GM23338 (cell line): Measurements from ENCODE around the gene AGBL5. TPM values are rescaled to one million over a fixed set of nuclear protein-coding genes. Genes with fewer than 3 reads are reported as not detected.

Experiments used
- ATAC-seq: fragments of 200-7000 bp; cut with Tn5 transposase; 3 replicates; pipeline ENCODE4 v1.9.1; 2020
- DNase-seq: peaks from one replicate; pipeline ENCODE4 v3.0.0-alpha.2; 2015; ENCODE audit warnings: low spot score
- H2AFZ ChIP-seq: fragments of 200-600 bp; sonication (generic); 2 replicates; pipeline ENCODE4 v1.8.0; 2016; ENCODE audit warnings: antibody characterized with exemption, mild to moderate bottlenecking, moderate library complexity
- H3F3A ChIP-seq: fragments of 200-600 bp; sonication (generic); replicated peaks from 2 replicates; pipeline ENCODE4 v1.8.0; 2017; ENCODE audit warnings: antibody characterized with exemption, mixed run types, low read depth
- H3K27ac ChIP-seq: fragments of 200-600 bp; sonication (generic); 2 replicates; pipeline ENCODE4 v1.6.1; 2016; ENCODE audit warnings: low read depth
- H3K27me3 ChIP-seq: fragments of 200-600 bp; sonication (generic); 2 replicates; pipeline ENCODE4 v1.8.0; 2016; ENCODE audit warnings: mild to moderate bottlenecking, mixed run types, moderate library complexity; ENCODE audit not compliant: insufficient read depth
- H3K36me3 ChIP-seq: fragments of 200-600 bp; sonication (generic); 2 replicates; pipeline ENCODE4 v1.8.0; 2016; ENCODE audit warnings: mild to moderate bottlenecking; ENCODE audit not compliant: insufficient read depth
- H3K4me1 ChIP-seq: fragments of 200-600 bp; sonication (generic); 2 replicates; pipeline ENCODE4 v1.8.0; 2016; ENCODE audit warnings: mild to moderate bottlenecking, moderate library complexity; ENCODE audit not compliant: insufficient read depth
- H3K4me2 ChIP-seq: fragments of 200-600 bp; sonication (generic); 2 replicates; pipeline ENCODE4 v1.7.1; 2017; ENCODE audit warnings: mixed run types
- H3K4me3 ChIP-seq: fragments of 200-600 bp; sonication (generic); 2 replicates; pipeline ENCODE4 v1.6.1; 2016; ENCODE audit warnings: mixed run types
- H3K79me2 ChIP-seq: fragments of 200-600 bp; sonication (generic); replicated peaks from 2 replicates; pipeline ENCODE4 v1.8.0; 2017; ENCODE audit warnings: mild to moderate bottlenecking; ENCODE audit not compliant: insufficient read depth
- H3K9me2 ChIP-seq: fragments of 200-600 bp; sonication (generic); 2 replicates; pipeline ENCODE4 v1.8.0; 2017; ENCODE audit not compliant: insufficient read depth
- H4K20me1 ChIP-seq: fragments of 200-600 bp; sonication (generic); replicated peaks from 2 replicates; pipeline ENCODE4 v1.8.0; 2017; ENCODE audit warnings: mild to moderate bottlenecking; ENCODE audit not compliant: insufficient read depth
- H3K27ac Mint-ChIP-seq: 2 replicates; pipeline ENCODE4 v1.8.0; 2020; ENCODE audit warnings: inconsistent platforms, mild to moderate bottlenecking, moderate library complexity, mixed read lengths
- H3K27me3 Mint-ChIP-seq: 3 replicates; pipeline ENCODE4 v1.8.0; 2022; ENCODE audit warnings: low read depth, mild to moderate bottlenecking, moderate library complexity, mixed read lengths, inconsistent platforms; ENCODE audit not compliant: insufficient read depth, poor library complexity
- H3K36me3 Mint-ChIP-seq: 3 replicates; pipeline ENCODE4 v1.8.0; 2021; ENCODE audit warnings: low read depth, mild to moderate bottlenecking, inconsistent platforms, moderate library complexity, mixed read lengths
- H3K4me1 Mint-ChIP-seq: 3 replicates; pipeline ENCODE4 v1.8.0; 2020; ENCODE audit warnings: mild to moderate bottlenecking, inconsistent platforms, mixed read lengths
- H3K4me3 Mint-ChIP-seq: 3 replicates; pipeline ENCODE4 v1.8.0; 2021; ENCODE audit warnings: moderate library complexity, mild to moderate bottlenecking, inconsistent platforms, mixed read lengths
- H3K9me3 Mint-ChIP-seq: 3 replicates; pipeline ENCODE4 v1.8.0; 2020; ENCODE audit warnings: moderate library complexity, mild to moderate bottlenecking, inconsistent platforms, mixed read lengths
- CREB1 ChIP-seq: fragments of 250-450 bp; sonication (Bioruptor Pico); IDR thresholded peaks from 2 replicates; pipeline ENCODE4 v1.5.0; 2020; ENCODE audit warnings: low read depth, mild to moderate bottlenecking, moderate library complexity
- CTCF ChIP-seq, 2 experiments: fragments of 200-600 bp in 1 of 2; sonication (generic) in 1 of 2; conservative IDR thresholded peaks; 2 replicates each; pipeline versions ENCODE4 v1.5.1 to v1.6.1; 2016 to 2017; ENCODE audit warnings: antibody characterized with exemption in 2 of 2, low read depth in 2 of 2, mild to moderate bottlenecking in 2 of 2, moderate library complexity in 1 of 2
- JUNB ChIP-seq: IDR thresholded peaks from one replicate; pipeline ENCODE4 v1.6.1; 2016; ENCODE audit warnings: antibody characterized with exemption; ENCODE audit not compliant: unreplicated experiment
- NANOG ChIP-seq: IDR thresholded peaks from 2 replicates; pipeline ENCODE4 v1.6.1; 2016; ENCODE audit warnings: antibody characterized with exemption, borderline replicate concordance
- POLR2AphosphoS5 ChIP-seq: IDR thresholded peaks from 2 replicates; pipeline ENCODE4 v1.6.1; 2016; ENCODE audit warnings: antibody characterized with exemption, low read depth
- REST ChIP-seq: IDR thresholded peaks from one replicate; pipeline ENCODE4 v1.6.1; 2018; ENCODE audit warnings: antibody characterized with exemption; ENCODE audit not compliant: unreplicated experiment
- ZNF114 ChIP-seq: fragments of 250-450 bp; sonication (Bioruptor Pico); IDR thresholded peaks from 2 replicates; pipeline ENCODE4 v1.5.0; 2020; ENCODE audit warnings: mild to moderate bottlenecking, moderate library complexity
- ZNF331 ChIP-seq: fragments of 250-450 bp; sonication (Bioruptor Pico); IDR thresholded peaks from 2 replicates; pipeline ENCODE4 v1.5.0; 2020; ENCODE audit warnings: low read depth, mild to moderate bottlenecking, moderate library complexity
- polyA plus RNA-seq: library from polyadenylated mRNA; unstranded; fragments of >200 nt; fragmentation: Nextera tagmentation; extraction: Ambion mirVana; gene quantifications from 2 replicates; pipeline ENCODE4 v1.2.1, GENCODE V29; 2016
- total RNA-seq: library from RNA; depleted of rRNA; stranded (reverse); fragments of >200 nt; shearing (Covaris generic); gene quantifications from 2 replicates; pipeline ENCODE4 v1.2.3, GENCODE V29; 2014
- TF ChIP-seq, protein P1 (sequence below): IDR thresholded peaks from 2 replicates; pipeline ENCODE4 v1.6.1; 2016; ENCODE audit warnings: antibody characterized with exemption

The AGBL5 gene
- total and polyA plus RNA-seq, 2 experiments from 2014 or later: 17.9 to 31.3 TPM

DNA sequence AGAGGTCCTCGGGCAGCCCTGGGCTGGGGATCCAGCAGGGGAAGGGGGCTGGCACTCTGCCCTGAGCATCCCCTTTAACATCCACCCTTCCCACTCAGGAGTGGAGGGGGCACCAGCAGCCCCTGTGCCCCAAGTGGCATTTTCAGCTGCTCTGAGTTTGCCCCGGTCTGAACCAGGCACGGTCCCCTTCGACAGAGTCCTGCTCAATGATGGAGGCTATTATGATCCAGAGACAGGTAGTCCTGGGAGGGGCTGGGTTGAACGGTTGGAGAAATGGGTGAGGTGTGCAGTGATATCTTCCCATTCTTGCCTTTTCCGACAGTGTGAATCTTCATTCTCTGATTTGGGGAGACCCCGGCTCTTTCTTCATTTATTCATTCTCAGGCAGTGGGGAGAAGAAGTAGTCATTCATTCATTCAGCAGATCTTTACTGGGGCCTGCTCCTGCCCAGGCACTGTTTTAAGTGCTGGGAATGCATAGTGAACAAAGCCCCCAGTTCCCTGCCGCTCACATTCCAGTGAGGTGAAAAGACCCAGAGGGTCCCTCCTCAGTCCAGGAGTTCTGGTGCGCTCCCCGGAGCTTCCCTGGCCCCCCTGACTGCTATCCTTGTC, 33.7 kb downstream of the AGBL5 start:
- Mint-ChIP-seq H3K4me3 (peak overlapping the region; percentile 55), H3K9me3 (no peaks in the 10 kb centered on the region; the same call in 2 of the 3 replicates), H3K27me3 (peaks cover 29% of the 10 kb centered on the region), H3K36me3 (no peaks in the 10 kb centered on the region), H3K4me1 (peaks cover 37% of the 10 kb centered on the region), H3K27ac (no peak overlapping the region)
- no peaks in the 10 kb centered on the region for H3K9me2 ChIP-seq
- TF ChIP-seq ZNF331 (CRISPR knock-in tag): no peak
- ATAC-seq: no peak
- peak overlapping the region; percentile 99 for H2AFZ ChIP-seq
- H3K79me2 ChIP-seq: no peaks in the 10 kb centered on the region
- DNase-seq: no peak
- peak overlapping the region; percentile 87 for H3K4me3 ChIP-seq
- peaks cover 8% of the 10 kb centered on the region; the same call in 1 of the 2 replicates for H3F3A ChIP-seq
- H3K4me2 ChIP-seq: peak overlapping the region; percentile 91
- H4K20me1 ChIP-seq: no peaks in the 10 kb centered on the region
- no peak overlapping the region for H3K27ac ChIP-seq
- H3K36me3 ChIP-seq: no peaks in the 10 kb centered on the region
- peaks cover 15% of the 10 kb centered on the region for H3K4me1 ChIP-seq
- peaks cover 16% of the 10 kb centered on the region for H3K27me3 ChIP-seq

- Histone ChIP-seq H3K4me2 (peak overlapping the region; percentile 91), H3F3A (peaks cover 8% of the 10 kb centered on the region; the same call in 1 of the 2 replicates), H3K27me3 (peaks cover 16% of the 10 kb centered on the region), H4K20me1 (no peaks in the 10 kb centered on the region), H2AFZ (peak overlapping the region; percentile 99), H3K36me3 (no peaks in the 10 kb centered on the region), H3K4me3 (peak overlapping the region; percentile 87), H3K4me1 (peaks cover 15% of the 10 kb centered on the region), H3K79me2 (no peaks in the 10 kb centered on the region), H3K9me2 (no peaks in the 10 kb centered on the region), H3K27ac (no peak overlapping the region)
- Mint-ChIP-seq H3K27me3 (peaks cover 29% of the 10 kb centered on the region), H3K27ac (no peak overlapping the region), H3K9me3 (no peaks in the 10 kb centered on the region; the same call in 2 of the 3 replicates), H3K4me1 (peaks cover 34% of the 10 kb centered on the region), H3K36me3 (no peaks in the 10 kb centered on the region), H3K4me3 (peak overlapping the region; percentile 55)
- TF ChIP-seq ZNF331 (CRISPR knock-in tag) (no peak), POLR2AphosphoS5 (peak; percentile 39), CREB1 (CRISPR knock-in tag) (no peak), ZNF114 (CRISPR knock-in tag) (no peak), REST (no peak), CTCF (conservative IDR thresholded peaks at IDR 0.05; ENCODE audit: low read depth in 2 of 2) (peak; percentile 42 to 86), JUNB (no peak), NANOG (no peak)
- TF ChIP-seq, protein P1, sequence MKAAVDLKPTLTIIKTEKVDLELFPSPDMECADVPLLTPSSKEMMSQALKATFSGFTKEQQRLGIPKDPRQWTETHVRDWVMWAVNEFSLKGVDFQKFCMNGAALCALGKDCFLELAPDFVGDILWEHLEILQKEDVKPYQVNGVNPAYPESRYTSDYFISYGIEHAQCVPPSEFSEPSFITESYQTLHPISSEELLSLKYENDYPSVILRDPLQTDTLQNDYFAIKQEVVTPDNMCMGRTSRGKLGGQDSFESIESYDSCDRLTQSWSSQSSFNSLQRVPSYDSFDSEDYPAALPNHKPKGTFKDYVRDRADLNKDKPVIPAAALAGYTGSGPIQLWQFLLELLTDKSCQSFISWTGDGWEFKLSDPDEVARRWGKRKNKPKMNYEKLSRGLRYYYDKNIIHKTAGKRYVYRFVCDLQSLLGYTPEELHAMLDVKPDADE: no peak
- ATAC-seq (peak; percentile 19), DNase-seq (peak; percentile 65)
Measured at GRCh38 chr2:27085673-27086089, 34.2 kb downstream of the AGBL5 start.
